HG03135 (cell line): ENCODE data around the gene TMEM19.
"Not testable (repeated sequence)": the region's sequence is repeated elsewhere in the genome, so short reads cannot be mapped to it uniquely, and the experiment has no call there.

Source experiments
- ATAC-seq: cut with Tn5 transposase; IDR thresholded peaks from one replicate; pipeline ENCODE4 v1.9.1; 2021; ENCODE audit warnings: mild to moderate bottlenecking, moderate library complexity; ENCODE audit not compliant: unreplicated experiment

Gene TMEM19

GRCh38 chr12:71664411-71665089, 21.3 kb upstream of the TMEM19 start:
- ATAC-seq, result peak; percentile 14

GRCh38 chr12:71665090-71665463, 20.8 kb upstream of the TMEM19 start:
- no peak for ATAC-seq

GRCh38 chr12:71666259-71666658, 19.6 kb upstream of the TMEM19 start:
- ATAC-seq, result no peak

GRCh38 chr12:71671311-71671710, 14.6 kb upstream of the TMEM19 start:
- ATAC-seq, result no peak

GRCh38 chr12:71671816-71672215, 14.1 kb upstream of the TMEM19 start:
- no peak for ATAC-seq

GRCh38 chr12:71682466-71682865, 3.4 kb upstream of the TMEM19 start:
- ATAC-seq, result no peak

GRCh38 chr12:71683633-71684032, 2.2 kb upstream of the TMEM19 start:
- ATAC-seq, result no peak

GRCh38 chr12:71684081-71684480, 1.8 kb upstream of the TMEM19 start:
- no peak for ATAC-seq

GRCh38 chr12:71685312-71685906, 473 bp upstream of the TMEM19 start:
- ATAC-seq, result no peak

GRCh38 chr12:71686658-71687025, 760 bp downstream of the TMEM19 start:
- ATAC-seq, result no peak

GRCh38 chr12:71687172-71687571, 1.3 kb downstream of the TMEM19 start:
- not testable (repeated sequence) for ATAC-seq

- no peak for ATAC-seq
These were observed 3.2 kb downstream of the TMEM19 start for GRCh38 chr12:71688961-71689570.

- ATAC-seq, result no peak
These were observed 5.7 kb downstream of the TMEM19 start for GRCh38 chr12:71691504-71692129.

GRCh38 chr12:71693126-71693525, 7.2 kb downstream of the TMEM19 start:
- ATAC-seq, result no peak

- ATAC-seq, result peak; percentile 7
These were observed 7.8 kb downstream of the TMEM19 start for GRCh38 chr12:71693651-71694050.

- ATAC-seq, result peak; percentile 92
These were observed 8.4 kb downstream of the TMEM19 start for GRCh38 chr12:71694099-71694820.

GRCh38 chr12:71695782-71696181, 9.9 kb downstream of the TMEM19 start:
- no peak for ATAC-seq

GRCh38 chr12:71702181-71702580, 16.3 kb downstream of the TMEM19 start:
- not testable (repeated sequence) for ATAC-seq

- no peak for ATAC-seq
These were observed 16.7 kb downstream of the TMEM19 start for GRCh38 chr12:71702590-71702989.

GRCh38 chr12:71703206-71703605, 17.3 kb downstream of the TMEM19 start:
- ATAC-seq, result no peak

GRCh38 chr12:71704920-71705319, 19.0 kb downstream of the TMEM19 start:
- ATAC-seq, result no peak
